HEK293 (cell line): ENCODE results near the gene RPS6KA2.

Source experiments
- CTCF ChIA-PET: fragments of 350-600 bp; formaldehyde crosslinking; extraction: SDS; loops from one replicate; lab custom pipeline; 2021; ENCODE audit warnings: antibody characterized with exemption; lab: Yijun Ruan, JAX
- POLR2A ChIA-PET: fragments of 300-600 bp; formaldehyde crosslinking; extraction: SDS; loops from one replicate; lab custom pipeline; 2020; ENCODE audit warnings: antibody characterized with exemption, inconsistent platforms; lab: Yijun Ruan, JAX
- H3K27ac ChIP-seq: fragments of 200-500 bp; sonication (Bioruptor generic); 2 replicates; pipeline ENCODE4 v1.5.1; 2014; ENCODE audit warnings: low read depth, low read length, control low read depth, inconsistent platforms; ENCODE audit errors: extremely low read depth
- H3K36me3 ChIP-seq, 2 experiments: fragments of 200-500 bp in 1 of 2; sonication (Bioruptor generic) in 1 of 2; 1 replicate in 1 of 2; 2 replicates in 1 of 2; pipeline ENCODE4 v1.5.1; 2014 to 2017; ENCODE audit warnings: inconsistent platforms in 2 of 2, low read length in 2 of 2; ENCODE audit not compliant: control insufficient read depth in 2 of 2, insufficient read depth in 1 of 2
- H3K4me1 ChIP-seq: fragments of 200-500 bp; sonication (Bioruptor generic); 2 replicates; pipeline ENCODE4 v1.5.1; 2014; ENCODE audit warnings: mild to moderate bottlenecking, low read length, inconsistent platforms; ENCODE audit not compliant: control insufficient read depth, insufficient read depth
- H3K4me3 ChIP-seq: 2 replicates; pipeline ENCODE4 v1.5.1; 2011; ENCODE audit warnings: low read depth, mild to moderate bottlenecking, control low read depth, low read length, moderate library complexity
- H3K9me3 ChIP-seq: fragments of 200-500 bp; sonication (Bioruptor generic); 2 replicates; pipeline ENCODE4 v1.5.1; 2014; ENCODE audit warnings: low read depth, low read length, inconsistent platforms; ENCODE audit not compliant: control insufficient read depth, insufficient read depth
- GLIS2 ChIP-seq: fragments of 450-650 bp; formaldehyde crosslinking; IDR thresholded peaks from 2 replicates; pipeline ENCODE4 v1.5.1; 2016; ENCODE audit warnings: missing biosample characterization, missing genetic modification characterization
- HOXD13 ChIP-seq: sonication (generic); formaldehyde crosslinking; IDR thresholded peaks from 2 replicates; pipeline ENCODE4 v1.8.0; 2022; ENCODE audit warnings: missing genetic modification reagents, borderline replicate concordance
- KLF9 ChIP-seq: fragments of 450-650 bp; formaldehyde crosslinking; IDR thresholded peaks from 2 replicates; pipeline ENCODE4 v1.5.1; 2016; ENCODE audit warnings: missing biosample characterization, missing genetic modification characterization, low read depth
- OVOL3 ChIP-seq: fragments of 450-650 bp; formaldehyde crosslinking; IDR thresholded peaks from 2 replicates; pipeline ENCODE4 v1.5.1; 2016; ENCODE audit warnings: missing biosample characterization, missing genetic modification characterization
- WT1 ChIP-seq: fragments of 450-650 bp; formaldehyde crosslinking; IDR thresholded peaks from 2 replicates; pipeline ENCODE4 v1.5.1; 2016; ENCODE audit warnings: missing biosample characterization, missing genetic modification characterization
- YY1 ChIP-seq: fragments of 450-650 bp; formaldehyde crosslinking; IDR thresholded peaks from 2 replicates; pipeline ENCODE4 v1.5.1; 2018; ENCODE audit warnings: missing biosample characterization, missing genetic modification characterization
- ZBTB21 ChIP-seq: fragments of 450-650 bp; formaldehyde crosslinking; IDR thresholded peaks from 2 replicates; pipeline ENCODE4 v1.5.1; 2017; ENCODE audit warnings: missing biosample characterization, missing genetic modification characterization
- ZFP41 ChIP-seq: fragments of 450-650 bp; formaldehyde crosslinking; IDR thresholded peaks from 2 replicates; pipeline ENCODE4 v1.5.1; 2016; ENCODE audit warnings: missing biosample characterization, missing genetic modification characterization, borderline replicate concordance
- ZNF174 ChIP-seq: fragments of 450-650 bp; formaldehyde crosslinking; IDR thresholded peaks from 2 replicates; pipeline ENCODE4 v1.5.0; 2017; ENCODE audit warnings: missing biosample characterization, mild to moderate bottlenecking, missing genetic modification characterization
- ZNF184 ChIP-seq: fragments of 450-650 bp; IDR thresholded peaks from 2 replicates; pipeline ENCODE4 v1.5.1; 2018; ENCODE audit warnings: missing biosample characterization, mild to moderate bottlenecking, missing genetic modification characterization
- ZNF341 ChIP-seq: fragments of 450-650 bp; formaldehyde crosslinking; IDR thresholded peaks from 2 replicates; pipeline ENCODE4; 2016; ENCODE audit warnings: low read depth, missing biosample characterization, missing genetic modification characterization
- ZNF558 ChIP-seq: fragments of 450-650 bp; formaldehyde crosslinking; IDR thresholded peaks from 2 replicates; pipeline ENCODE4 v1.5.1; 2016; ENCODE audit warnings: missing biosample characterization, missing genetic modification characterization
- ZNF623 ChIP-seq: fragments of 450-650 bp; formaldehyde crosslinking; IDR thresholded peaks from 2 replicates; pipeline ENCODE4 v1.5.1; 2016; ENCODE audit warnings: missing biosample characterization, missing genetic modification characterization
- ZNF645 ChIP-seq: fragments of 450-650 bp; formaldehyde crosslinking; IDR thresholded peaks from 2 replicates; pipeline ENCODE4; 2016; ENCODE audit warnings: missing biosample characterization, missing genetic modification characterization
- ZNF830 ChIP-seq: fragments of 450-650 bp; IDR thresholded peaks from 2 replicates; pipeline ENCODE4 v1.5.0; 2018; ENCODE audit warnings: missing biosample characterization, missing genetic modification characterization, low read depth, mild to moderate bottlenecking, moderate library complexity
- ZXDB ChIP-seq: fragments of 450-650 bp; formaldehyde crosslinking; IDR thresholded peaks from 2 replicates; pipeline ENCODE4 v1.5.1; 2016; ENCODE audit warnings: missing biosample characterization, missing genetic modification characterization
- TF ChIP-seq, protein P1 (sequence below): fragments of 450-650 bp; formaldehyde crosslinking; conservative IDR thresholded peaks from 2 replicates; pipeline ENCODE4 v1.5.1; 2016; ENCODE audit warnings: low read depth, missing biosample characterization, missing genetic modification characterization
- TF ChIP-seq, protein P2 (sequence below): fragments of 450-650 bp; formaldehyde crosslinking; IDR thresholded peaks from 2 replicates; pipeline ENCODE4 v1.5.1; 2016; ENCODE audit warnings: missing biosample characterization, missing genetic modification characterization
- TF ChIP-seq, protein P3 (sequence below): fragments of 450-650 bp; formaldehyde crosslinking; IDR thresholded peaks from 2 replicates; pipeline ENCODE4 v1.5.1; 2016; ENCODE audit warnings: missing biosample characterization, missing genetic modification characterization
- TF ChIP-seq, protein P4 (sequence below): fragments of 450-650 bp; formaldehyde crosslinking; IDR thresholded peaks from 2 replicates; pipeline ENCODE4 v1.5.1; 2016; ENCODE audit warnings: missing biosample characterization, missing genetic modification characterization, low read depth

RPS6KA2 gene

DNA sequence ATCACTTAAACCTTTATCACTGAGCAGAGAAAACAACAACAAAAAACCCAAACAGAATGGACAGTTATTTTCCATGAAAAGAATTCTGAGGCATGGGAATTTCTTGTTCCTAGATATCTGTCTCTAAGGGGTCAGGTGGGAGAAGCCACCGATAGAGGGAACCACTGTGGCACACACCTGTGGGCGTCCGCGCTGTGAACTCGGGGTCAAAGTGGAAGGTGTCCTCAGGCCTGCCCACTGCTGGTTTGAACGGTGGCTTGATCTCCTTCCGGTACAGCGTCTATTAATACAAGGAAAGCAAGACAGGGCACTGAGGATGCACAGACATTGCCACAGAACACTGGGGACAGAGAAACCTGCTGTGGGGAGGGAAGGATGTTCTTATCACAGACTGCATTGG, 167.8 kb downstream of the RPS6KA2 start:
- ChIA-PET CTCF (interaction anchor here (0.5 kb wide), 1 partner anchor 254 kb away, joined by 3 read pairs; no protein-coding TSS in a partner anchor), POLR2A (no interaction called here)
- H3K27ac ChIP-seq = no peak overlapping the region
- H3K9me3 ChIP-seq = no peaks in the 10 kb centered on the region
- no peaks in the 10 kb centered on the region for H3K4me1 ChIP-seq
- H3K4me3 ChIP-seq = no peak overlapping the region
- TF ChIP-seq HOXD13 (CRISPR knock-in tag) = no peak
- TF ChIP-seq ZNF623 (tag by site-specific recombination) = no peak
- TF ChIP-seq, protein P1, sequence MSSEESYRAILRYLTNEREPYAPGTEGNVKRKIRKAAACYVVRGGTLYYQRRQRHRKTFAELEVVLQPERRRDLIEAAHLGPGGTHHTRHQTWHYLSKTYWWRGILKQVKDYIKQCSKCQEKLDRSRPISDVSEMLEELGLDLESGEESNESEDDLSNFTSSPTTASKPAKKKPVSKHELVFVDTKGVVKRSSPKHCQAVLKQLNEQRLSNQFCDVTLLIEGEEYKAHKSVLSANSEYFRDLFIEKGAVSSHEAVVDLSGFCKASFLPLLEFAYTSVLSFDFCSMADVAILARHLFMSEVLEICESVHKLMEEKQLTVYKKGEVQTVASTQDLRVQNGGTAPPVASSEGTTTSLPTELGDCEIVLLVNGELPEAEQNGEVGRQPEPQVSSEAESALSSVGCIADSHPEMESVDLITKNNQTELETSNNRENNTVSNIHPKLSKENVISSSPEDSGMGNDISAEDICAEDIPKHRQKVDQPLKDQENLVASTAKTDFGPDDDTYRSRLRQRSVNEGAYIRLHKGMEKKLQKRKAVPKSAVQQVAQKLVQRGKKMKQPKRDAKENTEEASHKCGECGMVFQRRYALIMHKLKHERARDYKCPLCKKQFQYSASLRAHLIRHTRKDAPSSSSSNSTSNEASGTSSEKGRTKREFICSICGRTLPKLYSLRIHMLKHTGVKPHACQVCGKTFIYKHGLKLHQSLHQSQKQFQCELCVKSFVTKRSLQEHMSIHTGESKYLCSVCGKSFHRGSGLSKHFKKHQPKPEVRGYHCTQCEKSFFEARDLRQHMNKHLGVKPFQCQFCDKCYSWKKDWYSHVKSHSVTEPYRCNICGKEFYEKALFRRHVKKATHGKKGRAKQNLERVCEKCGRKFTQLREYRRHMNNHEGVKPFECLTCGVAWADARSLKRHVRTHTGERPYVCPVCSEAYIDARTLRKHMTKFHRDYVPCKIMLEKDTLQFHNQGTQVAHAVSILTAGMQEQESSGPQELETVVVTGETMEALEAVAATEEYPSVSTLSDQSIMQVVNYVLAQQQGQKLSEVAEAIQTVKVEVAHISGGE (tag by site-specific recombination) = no peak
- no peak for TF ChIP-seq ZNF184 (tag by site-specific recombination)
- no peak for TF ChIP-seq ZNF174 (tag by site-specific recombination)
- no peak for TF ChIP-seq ZNF645 (tag by site-specific recombination)
- TF ChIP-seq GLIS2 (tag by site-specific recombination) = no peak
- no peak for TF ChIP-seq OVOL3 (tag by site-specific recombination)
- TF ChIP-seq, protein P2, sequence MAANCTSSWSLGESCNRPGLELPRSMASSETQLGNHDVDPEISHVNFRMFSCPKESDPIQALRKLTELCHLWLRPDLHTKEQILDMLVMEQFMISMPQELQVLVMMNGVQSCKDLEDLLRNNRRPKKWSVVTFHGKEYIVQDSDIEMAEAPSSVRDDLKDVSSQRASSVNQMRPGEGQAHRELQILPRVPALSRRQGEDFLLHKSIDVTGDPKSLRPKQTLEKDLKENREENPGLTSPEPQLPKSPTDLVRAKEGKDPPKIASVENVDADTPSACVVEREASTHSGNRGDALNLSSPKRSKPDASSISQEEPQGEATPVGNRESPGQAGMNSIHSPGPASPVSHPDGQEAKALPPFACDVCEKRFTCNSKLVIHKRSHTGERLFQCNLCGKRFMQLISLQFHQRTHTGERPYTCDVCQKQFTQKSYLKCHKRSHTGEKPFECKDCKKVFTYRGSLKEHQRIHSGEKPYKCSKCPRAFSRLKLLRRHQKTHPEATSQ (tag by site-specific recombination) = no peak
- no peak for TF ChIP-seq ZNF558 (tag by site-specific recombination)
- TF ChIP-seq, protein P3, sequence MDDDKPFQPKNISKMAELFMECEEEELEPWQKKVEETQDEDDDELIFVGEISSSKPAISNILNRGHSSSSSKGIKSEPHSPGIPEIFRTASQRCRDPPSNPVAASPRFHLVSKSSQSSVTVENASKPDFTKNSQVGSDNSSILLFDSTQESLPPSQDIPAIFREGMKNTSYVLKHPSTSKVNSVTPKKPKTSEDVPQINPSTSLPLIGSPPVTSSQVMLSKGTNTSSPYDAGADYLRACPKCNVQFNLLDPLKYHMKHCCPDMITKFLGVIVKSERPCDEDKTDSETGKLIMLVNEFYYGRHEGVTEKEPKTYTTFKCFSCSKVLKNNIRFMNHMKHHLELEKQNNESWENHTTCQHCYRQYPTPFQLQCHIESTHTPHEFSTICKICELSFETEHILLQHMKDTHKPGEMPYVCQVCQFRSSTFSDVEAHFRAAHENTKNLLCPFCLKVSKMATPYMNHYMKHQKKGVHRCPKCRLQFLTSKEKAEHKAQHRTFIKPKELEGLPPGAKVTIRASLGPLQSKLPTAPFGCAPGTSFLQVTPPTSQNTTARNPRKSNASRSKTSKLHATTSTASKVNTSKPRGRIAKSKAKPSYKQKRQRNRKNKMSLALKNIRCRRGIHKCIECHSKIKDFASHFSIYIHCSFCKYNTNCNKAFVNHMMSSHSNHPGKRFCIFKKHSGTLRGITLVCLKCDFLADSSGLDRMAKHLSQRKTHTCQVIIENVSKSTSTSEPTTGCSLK (tag by site-specific recombination) = no peak
- TF ChIP-seq ZBTB21 (tag by site-specific recombination) = no peak
- TF ChIP-seq ZFP41 (tag by site-specific recombination) = no peak
- no peak for TF ChIP-seq KLF9 (tag by site-specific recombination)
- TF ChIP-seq WT1 (tag by site-specific recombination) = no peak
- TF ChIP-seq YY1 (tag by site-specific recombination) = no peak
- TF ChIP-seq, protein P4, sequence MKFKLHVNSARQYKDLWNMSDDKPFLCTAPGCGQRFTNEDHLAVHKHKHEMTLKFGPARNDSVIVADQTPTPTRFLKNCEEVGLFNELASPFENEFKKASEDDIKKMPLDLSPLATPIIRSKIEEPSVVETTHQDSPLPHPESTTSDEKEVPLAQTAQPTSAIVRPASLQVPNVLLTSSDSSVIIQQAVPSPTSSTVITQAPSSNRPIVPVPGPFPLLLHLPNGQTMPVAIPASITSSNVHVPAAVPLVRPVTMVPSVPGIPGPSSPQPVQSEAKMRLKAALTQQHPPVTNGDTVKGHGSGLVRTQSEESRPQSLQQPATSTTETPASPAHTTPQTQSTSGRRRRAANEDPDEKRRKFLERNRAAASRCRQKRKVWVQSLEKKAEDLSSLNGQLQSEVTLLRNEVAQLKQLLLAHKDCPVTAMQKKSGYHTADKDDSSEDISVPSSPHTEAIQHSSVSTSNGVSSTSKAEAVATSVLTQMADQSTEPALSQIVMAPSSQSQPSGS = no peak
- TF ChIP-seq ZXDB (tag by site-specific recombination) = no peak
- TF ChIP-seq ZNF830 (tag by site-specific recombination) = no peak
- no peak for TF ChIP-seq ZNF341 (tag by site-specific recombination)
- H3K36me3 ChIP-seq = peaks cover 0 to 3% of the 10 kb centered on the region in 2 experiments; a peak in 1 of 3 replicates
